NCI-H1694 treated with DMSO at 0.1 percent for 48 hours (cell line): ENCODE measurements around the gene HAS3.
"Not testable (repeated sequence)": the region's sequence is repeated elsewhere in the genome, so short reads cannot be mapped to it uniquely, and the experiment has no call there.

ENCODE experiments used
- DNase-seq: peaks from one replicate; lab custom pipeline; 2025; lab: John Stamatoyannopoulos, UW

The HAS3 gene

GRCh38 chr16:69143116-69143515, 37.7 kb downstream of the HAS3 start:
- DNase-seq: no peak

GRCh38 chr16:69145658-69146057, 40.2 kb downstream of the HAS3 start:
- DNase-seq: peak; percentile 27

GRCh38 chr16:69149621-69150020, 44.2 kb downstream of the HAS3 start:
- not testable (repeated sequence) for DNase-seq

- peak; percentile 60 for DNase-seq
Measured at GRCh38 chr16:69150146-69150865, 44.9 kb downstream of the HAS3 start.

- no peak for DNase-seq
Measured at GRCh38 chr16:69157196-69157595, 51.7 kb downstream of the HAS3 start.

- DNase-seq: no peak
Measured at GRCh38 chr16:69160192-69160591, 54.7 kb downstream of the HAS3 start.

GRCh38 chr16:69165584-69165983, 60.1 kb downstream of the HAS3 start:
- DNase-seq: no peak

GRCh38 chr16:69166221-69166833, 60.9 kb downstream of the HAS3 start:
- DNase-seq: no peak

- DNase-seq: no peak
Measured at GRCh38 chr16:69166946-69167930, 61.8 kb downstream of the HAS3 start.
